Activated CD4-positive, CD25-positive, alpha-beta regulatory T cell treated with anti-CD3 and anti-CD28 coated beads, Interleukin-2, amount 50 U/mL, for 16 hours (primary cell): ENCODE results near the gene GNB1L.
"Not testable (repeated sequence)": the region's sequence is repeated elsewhere in the genome, so short reads cannot be mapped to it uniquely, and the experiment has no call there.

Experiments used
- DNase-seq: peaks from one replicate; pipeline ENCODE4 v3.0.0-alpha.2; 2020; ENCODE audit warnings: low read depth, low spot score

GNB1L gene

GRCh38 chr22:19889951-19890350 is 35.3 kb upstream of the GNB1L start:
- no peak for DNase-seq

GRCh38 chr22:19888131-19888746 is 33.6 kb upstream of the GNB1L start:
- DNase-seq: no peak

- no peak for DNase-seq
Measured at GRCh38 chr22:19887256-19887985, 32.7 kb upstream of the GNB1L start.

- DNase-seq: no peak
Measured at GRCh38 chr22:19886605-19887255, 32.1 kb upstream of the GNB1L start.

GRCh38 chr22:19885841-19886592 is 31.3 kb upstream of the GNB1L start:
- DNase-seq: no peak

GRCh38 chr22:19884954-19885751 is 30.5 kb upstream of the GNB1L start:
- DNase-seq: no peak

- no peak for DNase-seq
Measured at GRCh38 chr22:19884161-19884953, 29.7 kb upstream of the GNB1L start.

- DNase-seq: not testable (repeated sequence)
Measured at GRCh38 chr22:19883446-19883845, 28.8 kb upstream of the GNB1L start.

- no peak for DNase-seq
Measured at GRCh38 chr22:19882446-19883381, 28.0 kb upstream of the GNB1L start.

- no peak for DNase-seq
Measured at GRCh38 chr22:19880786-19881569, 26.3 kb upstream of the GNB1L start.

- no peak for DNase-seq
Measured at GRCh38 chr22:19879992-19880785, 25.5 kb upstream of the GNB1L start.

- no peak for DNase-seq
Measured at GRCh38 chr22:19879643-19879991, 24.9 kb upstream of the GNB1L start.

- no peak for DNase-seq
Measured at GRCh38 chr22:19879246-19879570, 24.5 kb upstream of the GNB1L start.

GRCh38 chr22:19878461-19879245 is 24.0 kb upstream of the GNB1L start:
- DNase-seq: no peak

GRCh38 chr22:19877626-19878339 is 23.1 kb upstream of the GNB1L start:
- no peak for DNase-seq

GRCh38 chr22:19876941-19877625 is 22.4 kb upstream of the GNB1L start:
- DNase-seq: no peak
